Peyer's patch (tissue), 4 donors: ENCODE measurements around the gene PLCH2.

Experiments
- POLR2A ChIP-seq, 2 donors: fragments of 450-650 bp; IDR thresholded peaks; one replicate each; pipeline ENCODE4 v1.5.1; 2017; ENCODE audit warnings: antibody characterized with exemption in 2 of 2, mild to moderate bottlenecking in 2 of 2, moderate library complexity in 2 of 2
- TF ChIP-seq, protein P1 (sequence below), 6 experiments: fragments of 450-650 bp in 4 of 6; fragments of 200-600 bp in 2 of 6; sonication (generic) in 1 of 6; IDR thresholded peaks; one replicate each; pipeline ENCODE4 v1.5.1; 2017 to 2019; ENCODE audit warnings: antibody characterized with exemption in 6 of 6, mild to moderate bottlenecking in 3 of 6, moderate library complexity in 1 of 6

- no peak for TF ChIP-seq POLR2A (IDR thresholded peaks at IDR 0.05)
- TF ChIP-seq, protein P1, sequence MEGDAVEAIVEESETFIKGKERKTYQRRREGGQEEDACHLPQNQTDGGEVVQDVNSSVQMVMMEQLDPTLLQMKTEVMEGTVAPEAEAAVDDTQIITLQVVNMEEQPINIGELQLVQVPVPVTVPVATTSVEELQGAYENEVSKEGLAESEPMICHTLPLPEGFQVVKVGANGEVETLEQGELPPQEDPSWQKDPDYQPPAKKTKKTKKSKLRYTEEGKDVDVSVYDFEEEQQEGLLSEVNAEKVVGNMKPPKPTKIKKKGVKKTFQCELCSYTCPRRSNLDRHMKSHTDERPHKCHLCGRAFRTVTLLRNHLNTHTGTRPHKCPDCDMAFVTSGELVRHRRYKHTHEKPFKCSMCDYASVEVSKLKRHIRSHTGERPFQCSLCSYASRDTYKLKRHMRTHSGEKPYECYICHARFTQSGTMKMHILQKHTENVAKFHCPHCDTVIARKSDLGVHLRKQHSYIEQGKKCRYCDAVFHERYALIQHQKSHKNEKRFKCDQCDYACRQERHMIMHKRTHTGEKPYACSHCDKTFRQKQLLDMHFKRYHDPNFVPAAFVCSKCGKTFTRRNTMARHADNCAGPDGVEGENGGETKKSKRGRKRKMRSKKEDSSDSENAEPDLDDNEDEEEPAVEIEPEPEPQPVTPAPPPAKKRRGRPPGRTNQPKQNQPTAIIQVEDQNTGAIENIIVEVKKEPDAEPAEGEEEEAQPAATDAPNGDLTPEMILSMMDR (IDR thresholded peaks at IDR 0.05), result no peak
These were observed 4.3 kb downstream of the PLCH2 start for GRCh38 chr1:2480236-2480985.
